Right cardiac atrium (tissue), 5 donors: ENCODE measurements around the gene PPP2R2B. TPM values are rescaled to one million over a fixed set of nuclear protein-coding genes. Genes with fewer than 3 reads are reported as not detected.

Experiments used
- ATAC-seq, 2 donors: fragments of 200-7000 bp; cut with Tn5 transposase; one replicate each; pipeline versions ENCODE4 v1.8.0 to v1.9.1; 2020; ENCODE audit warnings: moderate library complexity in 2 of 2, mild to moderate bottlenecking in 1 of 2
- DNase-seq, 3 donors: peaks; one replicate each; pipeline ENCODE4 v3.0.0-alpha.2; 2020
- H3K27ac ChIP-seq: one replicate; pipeline ENCODE4 v1.5.1; 2013; ENCODE audit warnings: mild to moderate bottlenecking, low read length, control low read depth, moderate library complexity
- H3K27me3 ChIP-seq: one replicate; pipeline ENCODE4 v1.6.1; 2013; ENCODE audit not compliant: control insufficient read depth, insufficient read depth
- H3K4me1 ChIP-seq: one replicate; pipeline ENCODE4 v1.6.1; 2013; ENCODE audit warnings: low read length; ENCODE audit not compliant: control insufficient read depth, insufficient read depth
- H3K4me3 ChIP-seq: one replicate; pipeline ENCODE4 v1.5.1; 2013; ENCODE audit warnings: low read length, control low read depth
- H3K9me3 ChIP-seq: one replicate; pipeline ENCODE4 v1.6.1; 2013; ENCODE audit warnings: low read length; ENCODE audit not compliant: control insufficient read depth
- WGBS: extraction: QIAGEN DNeasy Blood & Tissue Kit; methylation state at CpG from one replicate; pipeline ENCODE4 v1.1.7; 2013; 5-methylcytosine and 5-hydroxymethylcytosine counted together
- intact Hi-C, 4 donors: fragments of 100-400 bp; cut with DNase I; formaldehyde crosslinking; loops; one replicate each; pipeline versions ENCODE4 v1.11.0 to v1.14.0; 2022 to 2023
- polyA plus RNA-seq: library from polyadenylated mRNA; stranded (reverse); fragments of 200-250 nt; gene quantifications from one replicate; pipeline ENCODE4 v1.2.3, GENCODE V29; 2013
- total RNA-seq, 4 donors: library from RNA; stranded (reverse); fragmentation: NEBNext Ultra II Directional; extraction: Animal tissue kit (Norgen Biotek cat#: 25700); gene quantifications; one replicate each; pipeline ENCODE4 v1.2.1, GENCODE V29; 2021
- donor health status: healthy with polysubstance abuse.
- donor health status: DM: no; HTN: yes; CAD: no.
- donor health status: DM: no; HTN: no; CAD: no.
- donor health status: DM: no; HTN: yes; CAD: no; lungs with severe emphysema.
- donor health status: DM: yes; HTN: yes; CAD: no.

PPP2R2B gene
- total and polyA plus RNA-seq, 5 donors: 3.0 to 9.0 (median 3.5) TPM

- H3K4me3 ChIP-seq: no peak overlapping the region
- H3K4me1 ChIP-seq: no peaks in the 10 kb centered on the region
- H3K9me3 ChIP-seq: no peaks in the 10 kb centered on the region
- no peak for ATAC-seq
- intact Hi-C loops: no loop called here
- DNase-seq: no peak
- no peak overlapping the region for H3K27ac ChIP-seq
- 72% methylated on average over 1 of the region's 1 CpG for WGBS
- H3K27me3 ChIP-seq: no peaks in the 10 kb centered on the region
Observed at GRCh38 chr5:146645342-146645741, 233.2 kb downstream of the PPP2R2B start.

- no peaks in the 10 kb centered on the region for H3K4me1 ChIP-seq
- no peak overlapping the region for H3K4me3 ChIP-seq
- H3K27ac ChIP-seq: no peak overlapping the region
- intact Hi-C loops: no loop called here
- 84% methylated on average over 3 of the region's 3 CpGs for WGBS
- no peaks in the 10 kb centered on the region for H3K27me3 ChIP-seq
- no peak for ATAC-seq
- no peaks in the 10 kb centered on the region for H3K9me3 ChIP-seq
- DNase-seq: no peak
Observed at GRCh38 chr5:146644831-146645230, 233.7 kb downstream of the PPP2R2B start.

GRCh38 chr5:146643776-146644175 lies 234.8 kb downstream of the PPP2R2B start:
- Histone ChIP-seq H3K27ac (no peak overlapping the region), H3K4me1 (no peaks in the 10 kb centered on the region), H3K9me3 (no peaks in the 10 kb centered on the region), H3K4me3 (no peak overlapping the region), H3K27me3 (no peaks in the 10 kb centered on the region)
- intact Hi-C loops: no loop called here
- DNase-seq (no peak), ATAC-seq (no peak)
- WGBS: 19% methylated on average over 2 of the region's 2 CpGs

GRCh38 chr5:146642410-146642809 lies 236.1 kb downstream of the PPP2R2B start:
- DNase-seq (no peak), ATAC-seq (no peak)
- H3K27ac ChIP-seq: no peak overlapping the region
- no peaks in the 10 kb centered on the region for H3K27me3 ChIP-seq
- H3K4me1 ChIP-seq: no peaks in the 10 kb centered on the region
- intact Hi-C loops: no loop called here
- no peak overlapping the region for H3K4me3 ChIP-seq
- 90% methylated on average over 3 of the region's 3 CpGs for WGBS
- no peaks in the 10 kb centered on the region for H3K9me3 ChIP-seq

GRCh38 chr5:146641941-146642340 lies 236.6 kb downstream of the PPP2R2B start:
- intact Hi-C loops: no loop called here
- no peaks in the 10 kb centered on the region for H3K4me1 ChIP-seq
- ATAC-seq: no peak
- WGBS: 82% methylated on average over 3 of the region's 3 CpGs
- DNase-seq: no peak
- no peak overlapping the region for H3K4me3 ChIP-seq
- no peaks in the 10 kb centered on the region for H3K9me3 ChIP-seq
- no peaks in the 10 kb centered on the region for H3K27me3 ChIP-seq
- no peak overlapping the region for H3K27ac ChIP-seq

- ATAC-seq: no peak
- no peak for DNase-seq
- H3K4me3 ChIP-seq: no peak overlapping the region
- no peaks in the 10 kb centered on the region for H3K27me3 ChIP-seq
- no peaks in the 10 kb centered on the region for H3K9me3 ChIP-seq
- no peaks in the 10 kb centered on the region for H3K4me1 ChIP-seq
- intact Hi-C loops: no loop called here
- 71% methylated on average over 7 of the region's 7 CpGs for WGBS
- no peak overlapping the region for H3K27ac ChIP-seq
Observed at GRCh38 chr5:146640285-146640896, 238.2 kb downstream of the PPP2R2B start.

GRCh38 chr5:146635443-146635842 lies 243.1 kb downstream of the PPP2R2B start:
- no peaks in the 10 kb centered on the region for H3K4me1 ChIP-seq
- 77% methylated on average over 3 of the region's 3 CpGs for WGBS
- no peaks in the 10 kb centered on the region for H3K9me3 ChIP-seq
- ATAC-seq: no peak
- intact Hi-C loops: no loop called here
- H3K27me3 ChIP-seq: no peaks in the 10 kb centered on the region
- no peak overlapping the region for H3K27ac ChIP-seq
- DNase-seq: no peak
- no peak overlapping the region for H3K4me3 ChIP-seq

- DNase-seq: no peak
- no peaks in the 10 kb centered on the region for H3K27me3 ChIP-seq
- intact Hi-C loops: no loop called here
- H3K9me3 ChIP-seq: no peaks in the 10 kb centered on the region
- no peak overlapping the region for H3K27ac ChIP-seq
- WGBS: 80% methylated on average over 8 of the region's 8 CpGs
- no peak overlapping the region for H3K4me3 ChIP-seq
- ATAC-seq: no peak
- no peaks in the 10 kb centered on the region for H3K4me1 ChIP-seq
Observed at GRCh38 chr5:146633323-146633764, 245.2 kb downstream of the PPP2R2B start.

GRCh38 chr5:146632620-146633322 lies 245.8 kb downstream of the PPP2R2B start:
- 83% methylated on average over 8 of the region's 8 CpGs for WGBS
- H3K9me3 ChIP-seq: no peaks in the 10 kb centered on the region
- DNase-seq: no peak
- H3K4me3 ChIP-seq: no peak overlapping the region
- H3K27ac ChIP-seq: no peak overlapping the region
- intact Hi-C loops: no loop called here
- no peaks in the 10 kb centered on the region for H3K4me1 ChIP-seq
- H3K27me3 ChIP-seq: no peaks in the 10 kb centered on the region
- ATAC-seq: no peak

- no peaks in the 10 kb centered on the region for H3K27me3 ChIP-seq
- DNase-seq (no peak), ATAC-seq (no peak)
- intact Hi-C loops: no loop called here
- no peak overlapping the region for H3K27ac ChIP-seq
- no peaks in the 10 kb centered on the region for H3K4me1 ChIP-seq
- H3K9me3 ChIP-seq: no peaks in the 10 kb centered on the region
- WGBS: 61% methylated on average over 3 of the region's 3 CpGs
- no peak overlapping the region for H3K4me3 ChIP-seq
Observed at GRCh38 chr5:146630472-146630871, 248.1 kb downstream of the PPP2R2B start.

- 57% methylated on average over 5 of the region's 5 CpGs for WGBS
- H3K4me3 ChIP-seq: no peak overlapping the region
- no peak for DNase-seq
- no peaks in the 10 kb centered on the region for H3K9me3 ChIP-seq
- intact Hi-C loops: no loop called here
- H3K4me1 ChIP-seq: no peaks in the 10 kb centered on the region
- H3K27ac ChIP-seq: no peak overlapping the region
- no peaks in the 10 kb centered on the region for H3K27me3 ChIP-seq
- no peak for ATAC-seq
Observed at GRCh38 chr5:146628950-146629349, 249.6 kb downstream of the PPP2R2B start.
